ENCODE results near the gene AKAP6. TPM values are rescaled to one million over a fixed set of nuclear protein-coding genes. Genes with fewer than 3 reads are reported as not detected.
"Not testable (repeated sequence)": the region's sequence is repeated elsewhere in the genome, so short reads cannot be mapped to it uniquely, and the experiment has no call there.

Gene AKAP6
- total RNA-seq, 1 experiment from 2014 or later = 2.6 TPM

GRCh38 chr14:32449648-32450047 is 120.5 kb downstream of the AKAP6 start:
- in situ Hi-C loops (cut with HindIII; ENCODE audit: low pct_unique_long_range_greater_than_20kb, low sequenced_read_pairs) = no loop called here
- DNase-seq (ENCODE audit: low read depth, low spot score) = no peak

GRCh38 chr14:32450919-32451675 is 122.0 kb downstream of the AKAP6 start:
- in situ Hi-C loops (cut with HindIII; ENCODE audit: low pct_unique_long_range_greater_than_20kb, low sequenced_read_pairs) = no loop called here
- DNase-seq (ENCODE audit: low read depth, low spot score) = no peak

- no peak for DNase-seq (ENCODE audit: low read depth, low spot score)
- in situ Hi-C loops (cut with HindIII; ENCODE audit: low pct_unique_long_range_greater_than_20kb, low sequenced_read_pairs) = no loop called here
Observed at GRCh38 chr14:32453857-32454810, 125.0 kb downstream of the AKAP6 start.

- in situ Hi-C loops (cut with HindIII; ENCODE audit: low pct_unique_long_range_greater_than_20kb, low sequenced_read_pairs) = no loop called here
- DNase-seq (ENCODE audit: low read depth, low spot score) = no peak
Observed at GRCh38 chr14:32457213-32457920, 128.3 kb downstream of the AKAP6 start.

- in situ Hi-C loops (cut with HindIII; ENCODE audit: low pct_unique_long_range_greater_than_20kb, low sequenced_read_pairs) = no loop called here
- no peak for DNase-seq (ENCODE audit: low read depth, low spot score)
Observed at GRCh38 chr14:32458720-32459119, 129.6 kb downstream of the AKAP6 start.

GRCh38 chr14:32460267-32460666 is 131.2 kb downstream of the AKAP6 start:
- in situ Hi-C loops (cut with HindIII; ENCODE audit: low pct_unique_long_range_greater_than_20kb, low sequenced_read_pairs) = no loop called here

GRCh38 chr14:32462553-32462952 is 133.5 kb downstream of the AKAP6 start:
- DNase-seq (ENCODE audit: low read depth, low spot score); in situ Hi-C loops (cut with HindIII; ENCODE audit: low pct_unique_long_range_greater_than_20kb, low sequenced_read_pairs): not testable (repeated sequence)

More at GRCh38 chr14:32460267-32460666, 131.2 kb downstream of the AKAP6 start:
- no peak for DNase-seq (ENCODE audit: low read depth, low spot score)

GRCh38 chr14:32468955-32469354 is 139.9 kb downstream of the AKAP6 start:
- in situ Hi-C loops (cut with HindIII; ENCODE audit: low pct_unique_long_range_greater_than_20kb, low sequenced_read_pairs) = no loop called here
- peak; percentile 59 for DNase-seq (ENCODE audit: low read depth, low spot score)

GRCh38 chr14:32469388-32470160 is 140.5 kb downstream of the AKAP6 start:
- peak; percentile 68 for DNase-seq (ENCODE audit: low read depth, low spot score)
- in situ Hi-C loops (cut with HindIII; ENCODE audit: low pct_unique_long_range_greater_than_20kb, low sequenced_read_pairs) = no loop called here

- DNase-seq (ENCODE audit: low read depth, low spot score) = peak; percentile 56
- in situ Hi-C loops (cut with HindIII; ENCODE audit: low pct_unique_long_range_greater_than_20kb, low sequenced_read_pairs) = no loop called here
Observed at GRCh38 chr14:32470161-32470715, 141.1 kb downstream of the AKAP6 start.

- DNase-seq (ENCODE audit: low read depth, low spot score) = no peak
- in situ Hi-C loops (cut with HindIII; ENCODE audit: low pct_unique_long_range_greater_than_20kb, low sequenced_read_pairs) = no loop called here
Observed at GRCh38 chr14:32471181-32471580, 142.1 kb downstream of the AKAP6 start.

- DNase-seq (ENCODE audit: low read depth, low spot score) = no peak
- in situ Hi-C loops (cut with HindIII; ENCODE audit: low pct_unique_long_range_greater_than_20kb, low sequenced_read_pairs) = no loop called here
Observed at GRCh38 chr14:32472076-32472475, 143.0 kb downstream of the AKAP6 start.

GRCh38 chr14:32472512-32473463 is 143.7 kb downstream of the AKAP6 start:
- DNase-seq (ENCODE audit: low read depth, low spot score) = peak; percentile 62
- in situ Hi-C loops (cut with HindIII; ENCODE audit: low pct_unique_long_range_greater_than_20kb, low sequenced_read_pairs) = no loop called here

GRCh38 chr14:32473464-32473855 is 144.4 kb downstream of the AKAP6 start:
- no peak for DNase-seq (ENCODE audit: low read depth, low spot score)
- in situ Hi-C loops (cut with HindIII; ENCODE audit: low pct_unique_long_range_greater_than_20kb, low sequenced_read_pairs) = no loop called here

GRCh38 chr14:32474478-32475195 is 145.5 kb downstream of the AKAP6 start:
- in situ Hi-C loops (cut with HindIII; ENCODE audit: low pct_unique_long_range_greater_than_20kb, low sequenced_read_pairs) = no loop called here
- DNase-seq (ENCODE audit: low read depth, low spot score) = no peak
